Vagina (tissue), 2 donors: ENCODE measurements around the gene GAMT.

Experiments used
- POLR2A ChIP-seq, 2 donors: fragments of 450-650 bp; IDR thresholded peaks; one replicate each; pipeline ENCODE4 v1.6.1; 2017; ENCODE audit warnings: antibody characterized with exemption in 2 of 2, mild to moderate bottlenecking in 2 of 2, moderate library complexity in 2 of 2
- TF ChIP-seq, protein P1 (sequence below), 3 experiments: fragments of 450-650 bp in 2 of 3; fragments of 200-600 bp in 1 of 3; sonication (generic) in 1 of 3; IDR thresholded peaks; one replicate each; pipeline ENCODE4 v1.5.1; 2017 to 2019; ENCODE audit warnings: antibody characterized with exemption in 3 of 3, mild to moderate bottlenecking in 2 of 3, moderate library complexity in 2 of 3

DNA sequence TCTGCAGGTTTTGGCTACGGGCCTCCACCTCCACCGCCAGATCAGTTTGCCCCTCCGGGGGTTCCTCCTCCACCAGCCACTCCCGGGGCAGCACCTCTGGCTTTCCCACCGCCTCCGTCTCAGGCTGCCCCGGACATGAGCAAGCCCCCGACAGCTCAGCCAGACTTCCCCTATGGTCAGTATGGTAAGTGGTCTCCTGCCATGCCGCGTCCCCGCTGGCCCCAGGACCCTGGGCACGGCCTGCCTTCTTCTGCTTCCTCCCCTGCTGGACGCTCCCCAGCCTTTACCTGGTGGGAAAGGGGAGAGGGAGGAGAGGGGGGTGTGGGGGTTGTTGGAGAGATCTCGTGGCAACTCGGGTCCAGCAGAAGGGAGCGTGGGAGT, 31.2 kb upstream of the GAMT start:
- TF ChIP-seq, protein P1, sequence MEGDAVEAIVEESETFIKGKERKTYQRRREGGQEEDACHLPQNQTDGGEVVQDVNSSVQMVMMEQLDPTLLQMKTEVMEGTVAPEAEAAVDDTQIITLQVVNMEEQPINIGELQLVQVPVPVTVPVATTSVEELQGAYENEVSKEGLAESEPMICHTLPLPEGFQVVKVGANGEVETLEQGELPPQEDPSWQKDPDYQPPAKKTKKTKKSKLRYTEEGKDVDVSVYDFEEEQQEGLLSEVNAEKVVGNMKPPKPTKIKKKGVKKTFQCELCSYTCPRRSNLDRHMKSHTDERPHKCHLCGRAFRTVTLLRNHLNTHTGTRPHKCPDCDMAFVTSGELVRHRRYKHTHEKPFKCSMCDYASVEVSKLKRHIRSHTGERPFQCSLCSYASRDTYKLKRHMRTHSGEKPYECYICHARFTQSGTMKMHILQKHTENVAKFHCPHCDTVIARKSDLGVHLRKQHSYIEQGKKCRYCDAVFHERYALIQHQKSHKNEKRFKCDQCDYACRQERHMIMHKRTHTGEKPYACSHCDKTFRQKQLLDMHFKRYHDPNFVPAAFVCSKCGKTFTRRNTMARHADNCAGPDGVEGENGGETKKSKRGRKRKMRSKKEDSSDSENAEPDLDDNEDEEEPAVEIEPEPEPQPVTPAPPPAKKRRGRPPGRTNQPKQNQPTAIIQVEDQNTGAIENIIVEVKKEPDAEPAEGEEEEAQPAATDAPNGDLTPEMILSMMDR (IDR thresholded peaks at IDR 0.05) = no peak
- TF ChIP-seq POLR2A (IDR thresholded peaks at IDR 0.05) = no peak
